OCI-LY3 (cell line): Measurements from ENCODE around the gene AP3S2.

Experiments used
- H2AFZ ChIP-seq: fragments of 200-600, 300-600 bp; shearing (Covaris generic); 2 replicates; pipeline ENCODE4 v1.6.0; 2014; ENCODE audit warnings: antibody characterized with exemption, low read depth, low read length
- H3K27ac ChIP-seq: fragments of 200-600, 300-600 bp; sonication (generic); 2 replicates; pipeline ENCODE4 v1.5.1; 2014; ENCODE audit warnings: mild to moderate bottlenecking, low read length, moderate library complexity, mixed read lengths
- H3K27me3 ChIP-seq: fragments of 200-600, 300-600 bp; sonication (generic); 2 replicates; pipeline ENCODE4 v1.6.1; 2014; ENCODE audit warnings: low read depth, low read length, mixed read lengths
- H3K36me3 ChIP-seq: fragments of 200-600, 300-600 bp; sonication (generic); replicated peaks from 2 replicates; pipeline ENCODE3; 2014; ENCODE audit warnings: low read depth, low read length, mixed read lengths
- H3K4me1 ChIP-seq: fragments of 300-600, 200-600 bp; sonication (generic); 2 replicates; pipeline ENCODE4 v1.6.1; 2014; ENCODE audit warnings: low read length, mixed read lengths
- H3K4me2 ChIP-seq: fragments of 200-600, 300-600 bp; sonication (generic); 2 replicates; pipeline ENCODE4 v1.6.1; 2014; ENCODE audit warnings: low read length, mixed read lengths
- H3K4me3 ChIP-seq: fragments of 300-600, 200-600 bp; sonication (generic); 2 replicates; pipeline ENCODE4 v1.5.1; 2014; ENCODE audit warnings: antibody characterized with exemption, mild to moderate bottlenecking, low read length, moderate library complexity
- H3K79me2 ChIP-seq: fragments of 300-600, 200-600 bp; shearing (Covaris generic); 2 replicates; pipeline ENCODE4 v1.6.1; 2014; ENCODE audit warnings: mild to moderate bottlenecking, low read length, mixed read lengths
- H3K9ac ChIP-seq: fragments of 300-600, 200-600 bp; shearing (Covaris generic); 2 replicates; pipeline ENCODE4 v1.6.0; 2014; ENCODE audit warnings: mild to moderate bottlenecking, low read length, moderate library complexity
- H3K9me3 ChIP-seq: fragments of 200-600, 300-600 bp; shearing (Covaris generic); 2 replicates; pipeline ENCODE4 v1.6.1; 2014; ENCODE audit warnings: low read length, mixed read lengths; ENCODE audit not compliant: insufficient read depth
- H4K20me1 ChIP-seq: fragments of 200-600, 300-600 bp; sonication (generic); 2 replicates; pipeline ENCODE4 v1.6.1; 2016; ENCODE audit warnings: low read length, mixed read lengths; ENCODE audit not compliant: insufficient read depth
- EZH2phosphoT487 ChIP-seq: fragments of 200-600 bp; shearing (Covaris generic); IDR thresholded peaks from 2 replicates; pipeline ENCODE4 v1.6.1; 2018; ENCODE audit warnings: antibody characterized with exemption, mixed run types, low read depth
- TF ChIP-seq, protein P1 (sequence below): fragments of 200-600, 300-600 bp; sonication (generic); IDR thresholded peaks from 2 replicates; pipeline ENCODE4 v1.5.1; 2014; ENCODE audit warnings: antibody characterized with exemption, low read length, low read depth

The AP3S2 gene

GRCh38 chr15:89860891-89861290, 32.9 kb downstream of the AP3S2 start:
- Histone ChIP-seq H3K79me2 (no peaks in the 10 kb centered on the region), H3K36me3 (peaks cover 41% of the 10 kb centered on the region), H3K4me3 (no peak overlapping the region), H3K9ac (no peak overlapping the region), H3K27me3 (no peaks in the 10 kb centered on the region), H3K27ac (no peak overlapping the region), H3K4me2 (peak overlapping the region; percentile 28; the same call in 1 of the 2 replicates), H3K4me1 (peaks cover 25% of the 10 kb centered on the region), H2AFZ (no peak overlapping the region), H4K20me1 (no peaks in the 10 kb centered on the region), H3K9me3 (no peaks in the 10 kb centered on the region)
- no peak for TF ChIP-seq EZH2phosphoT487
- TF ChIP-seq, protein P1, sequence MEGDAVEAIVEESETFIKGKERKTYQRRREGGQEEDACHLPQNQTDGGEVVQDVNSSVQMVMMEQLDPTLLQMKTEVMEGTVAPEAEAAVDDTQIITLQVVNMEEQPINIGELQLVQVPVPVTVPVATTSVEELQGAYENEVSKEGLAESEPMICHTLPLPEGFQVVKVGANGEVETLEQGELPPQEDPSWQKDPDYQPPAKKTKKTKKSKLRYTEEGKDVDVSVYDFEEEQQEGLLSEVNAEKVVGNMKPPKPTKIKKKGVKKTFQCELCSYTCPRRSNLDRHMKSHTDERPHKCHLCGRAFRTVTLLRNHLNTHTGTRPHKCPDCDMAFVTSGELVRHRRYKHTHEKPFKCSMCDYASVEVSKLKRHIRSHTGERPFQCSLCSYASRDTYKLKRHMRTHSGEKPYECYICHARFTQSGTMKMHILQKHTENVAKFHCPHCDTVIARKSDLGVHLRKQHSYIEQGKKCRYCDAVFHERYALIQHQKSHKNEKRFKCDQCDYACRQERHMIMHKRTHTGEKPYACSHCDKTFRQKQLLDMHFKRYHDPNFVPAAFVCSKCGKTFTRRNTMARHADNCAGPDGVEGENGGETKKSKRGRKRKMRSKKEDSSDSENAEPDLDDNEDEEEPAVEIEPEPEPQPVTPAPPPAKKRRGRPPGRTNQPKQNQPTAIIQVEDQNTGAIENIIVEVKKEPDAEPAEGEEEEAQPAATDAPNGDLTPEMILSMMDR: no peak

GRCh38 chr15:89860431-89860830, 33.4 kb downstream of the AP3S2 start:
- Histone ChIP-seq H3K36me3 (peaks cover 40% of the 10 kb centered on the region), H3K27me3 (no peaks in the 10 kb centered on the region), H3K4me1 (peaks cover 26% of the 10 kb centered on the region), H3K79me2 (no peaks in the 10 kb centered on the region), H2AFZ (no peak overlapping the region), H3K27ac (no peak overlapping the region), H3K4me2 (peak overlapping the region; percentile 28; the same call in 1 of the 2 replicates), H4K20me1 (no peaks in the 10 kb centered on the region), H3K4me3 (no peak overlapping the region), H3K9ac (no peak overlapping the region), H3K9me3 (no peaks in the 10 kb centered on the region)
- no peak for TF ChIP-seq EZH2phosphoT487
- TF ChIP-seq, protein P1: no peak

GRCh38 chr15:89858661-89859458, 34.9 kb downstream of the AP3S2 start:
- no peaks in the 10 kb centered on the region for H4K20me1 ChIP-seq
- no peak overlapping the region for H2AFZ ChIP-seq
- H3K4me3 ChIP-seq: no peak overlapping the region
- H3K4me2 ChIP-seq: no peak overlapping the region
- no peak overlapping the region for H3K27ac ChIP-seq
- TF ChIP-seq, protein P1: no peak
- TF ChIP-seq EZH2phosphoT487: no peak
- H3K36me3 ChIP-seq: peaks cover 39% of the 10 kb centered on the region
- H3K4me1 ChIP-seq: peaks cover 26% of the 10 kb centered on the region
- no peaks in the 10 kb centered on the region for H3K79me2 ChIP-seq
- H3K9me3 ChIP-seq: no peaks in the 10 kb centered on the region
- H3K9ac ChIP-seq: no peak overlapping the region
- no peaks in the 10 kb centered on the region for H3K27me3 ChIP-seq

DNA sequence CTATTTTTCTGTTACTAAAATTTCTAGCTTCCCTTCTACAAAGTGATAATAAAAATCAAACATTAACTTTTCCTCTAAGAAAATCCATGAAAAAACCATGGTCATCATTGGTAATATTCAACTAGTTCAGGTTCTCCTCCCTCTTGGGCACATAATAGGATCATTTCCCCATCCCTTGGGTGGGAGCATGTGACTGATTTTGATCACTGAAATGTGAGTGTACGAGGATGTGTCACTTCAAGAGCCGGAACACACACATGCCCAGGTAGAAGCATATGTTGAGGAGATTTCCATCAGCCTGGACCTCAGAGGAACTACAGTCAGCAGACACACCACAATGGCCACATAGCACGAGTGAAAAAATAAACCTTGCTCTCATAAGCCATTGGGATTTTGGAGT, 36.1 kb downstream of the AP3S2 start:
- H3K4me3 ChIP-seq: no peak overlapping the region
- no peaks in the 10 kb centered on the region for H3K27me3 ChIP-seq
- peaks cover 32% of the 10 kb centered on the region for H3K4me1 ChIP-seq
- H3K36me3 ChIP-seq: peaks cover 38% of the 10 kb centered on the region
- no peaks in the 10 kb centered on the region for H3K79me2 ChIP-seq
- no peak overlapping the region for H3K4me2 ChIP-seq
- H4K20me1 ChIP-seq: no peaks in the 10 kb centered on the region
- no peak overlapping the region for H2AFZ ChIP-seq
- no peak overlapping the region for H3K27ac ChIP-seq
- no peak overlapping the region for H3K9ac ChIP-seq
- no peak for TF ChIP-seq EZH2phosphoT487
- TF ChIP-seq, protein P1: no peak
- H3K9me3 ChIP-seq: no peaks in the 10 kb centered on the region
